ENCODE data around the gene TPSAB1. TPM values are rescaled to one million over a fixed set of nuclear protein-coding genes. Genes with fewer than 3 reads are reported as not detected.

TPSAB1 gene
- total RNA-seq, 1 experiment from 2014 or later, result 0.25 TPM

GRCh38 chr16:1264345-1265089 is 24.0 kb downstream of the TPSAB1 start:
- Histone ChIP-seq H3K36me3 (ENCODE audit: control insufficient read depth in 1 of 2, insufficient read depth in 2 of 2, low read length in 2 of 2) (no peaks in the 10 kb centered on the region), H3K4me2 (ENCODE audit: low read length) (no peak overlapping the region), H3K79me2 (ENCODE audit: insufficient read depth, low read length) (no peaks in the 10 kb centered on the region), H3K27ac (ENCODE audit: low read depth, low read length) (no peak overlapping the region), H3K9me2 (ENCODE audit: insufficient read depth) (no peaks in the 10 kb centered on the region), H3K4me3 (replicated peaks in 1 of 2; ENCODE audit: low read depth in 1 of 2, low read length in 2 of 2) (no peak overlapping the region), H2AFZ (ENCODE audit: low read depth, low read length, poor library complexity, severe bottlenecking) (no peak overlapping the region), H3K9ac (ENCODE audit: low read length) (no peak overlapping the region), H3K4me1 (ENCODE audit: control insufficient read depth in 1 of 2, insufficient read depth in 2 of 2, low read length in 2 of 2) (peaks cover 4 to 5% of the 10 kb centered on the region in 2 experiments; a peak in 3 of 4 replicates), H3K9me3 (ENCODE audit: control insufficient read depth in 1 of 2, insufficient read depth in 1 of 2, low read depth in 1 of 2, low read length in 2 of 2) (no peaks in the 10 kb centered on the region; a peak in 1 of 4 replicates), H3K27me3 (ENCODE audit: insufficient read depth, low read length) (peaks cover 2% of the 10 kb centered on the region; the same call in 1 of the 2 replicates), H4K20me1 (ENCODE audit: insufficient read depth) (no peaks in the 10 kb centered on the region)
- TF ChIP-seq FOSL1 (IDR thresholded peaks at IDR 0.05; ENCODE audit: low read depth), result no peak
- TF ChIP-seq, protein P1, sequence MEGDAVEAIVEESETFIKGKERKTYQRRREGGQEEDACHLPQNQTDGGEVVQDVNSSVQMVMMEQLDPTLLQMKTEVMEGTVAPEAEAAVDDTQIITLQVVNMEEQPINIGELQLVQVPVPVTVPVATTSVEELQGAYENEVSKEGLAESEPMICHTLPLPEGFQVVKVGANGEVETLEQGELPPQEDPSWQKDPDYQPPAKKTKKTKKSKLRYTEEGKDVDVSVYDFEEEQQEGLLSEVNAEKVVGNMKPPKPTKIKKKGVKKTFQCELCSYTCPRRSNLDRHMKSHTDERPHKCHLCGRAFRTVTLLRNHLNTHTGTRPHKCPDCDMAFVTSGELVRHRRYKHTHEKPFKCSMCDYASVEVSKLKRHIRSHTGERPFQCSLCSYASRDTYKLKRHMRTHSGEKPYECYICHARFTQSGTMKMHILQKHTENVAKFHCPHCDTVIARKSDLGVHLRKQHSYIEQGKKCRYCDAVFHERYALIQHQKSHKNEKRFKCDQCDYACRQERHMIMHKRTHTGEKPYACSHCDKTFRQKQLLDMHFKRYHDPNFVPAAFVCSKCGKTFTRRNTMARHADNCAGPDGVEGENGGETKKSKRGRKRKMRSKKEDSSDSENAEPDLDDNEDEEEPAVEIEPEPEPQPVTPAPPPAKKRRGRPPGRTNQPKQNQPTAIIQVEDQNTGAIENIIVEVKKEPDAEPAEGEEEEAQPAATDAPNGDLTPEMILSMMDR (IDR thresholded peaks at IDR 0.05 in 2 of 3, conservative IDR thresholded peaks at IDR 0.05 in 1 of 3; ENCODE audit: borderline replicate concordance in 1 of 3, insufficient read depth in 1 of 3, low read depth in 2 of 3, low read length in 2 of 3), result no peak
- TF ChIP-seq CEBPB (IDR thresholded peaks at IDR 0.05; ENCODE audit: low read depth), result no peak
- no peak for TF ChIP-seq POLR2AphosphoS5 (IDR thresholded peaks at IDR 0.05; ENCODE audit: low read depth, low read length)
- TF ChIP-seq ELF1 (IDR thresholded peaks at IDR 0.05; ENCODE audit: borderline replicate concordance, low read depth), result no peak
- TF ChIP-seq, protein P2, sequence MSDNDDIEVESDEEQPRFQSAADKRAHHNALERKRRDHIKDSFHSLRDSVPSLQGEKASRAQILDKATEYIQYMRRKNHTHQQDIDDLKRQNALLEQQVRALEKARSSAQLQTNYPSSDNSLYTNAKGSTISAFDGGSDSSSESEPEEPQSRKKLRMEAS (IDR thresholded peaks at IDR 0.05), result no peak
- TF ChIP-seq EZH2phosphoT487 (IDR thresholded peaks at IDR 0.05; ENCODE audit: borderline replicate concordance), result no peak
- TF ChIP-seq ATF3 (IDR thresholded peaks at IDR 0.05), result no peak
- no peak for TF ChIP-seq YY1 (IDR thresholded peaks at IDR 0.05; ENCODE audit: extremely low read depth, insufficient replicate concordance, low read depth, low read length)
- no peak for TF ChIP-seq SRF (IDR thresholded peaks at IDR 0.05; ENCODE audit: low read depth)
- TF ChIP-seq JUND (IDR thresholded peaks at IDR 0.05), result no peak
- TF ChIP-seq ZNF274 (IDR thresholded peaks at IDR 0.05; ENCODE audit: low read depth, low read length), result no peak
- no peak for TF ChIP-seq SP1 (IDR thresholded peaks at IDR 0.05; ENCODE audit: low read depth)
- no peak for TF ChIP-seq REST (IDR thresholded peaks at IDR 0.05; ENCODE audit: low read depth)
- no peak for TF ChIP-seq TCF7L2 (IDR thresholded peaks at IDR 0.05; ENCODE audit: borderline replicate concordance, extremely low read depth, insufficient read depth, insufficient read length)
- no peak for TF ChIP-seq POLR2A (IDR thresholded peaks at IDR 0.05; ENCODE audit: borderline replicate concordance, extremely low read depth, insufficient read depth, insufficient read length)
- no peak for TF ChIP-seq EZH2 (IDR thresholded peaks at IDR 0.05)
- ATAC-seq (no peak), DNase-seq (ENCODE audit: low read depth, low spot score) (no peak)
- ChIA-PET RAD21 (ENCODE audit: low non-redundant PET in 1 of 2, low total read pairs in 2 of 2, uncharacterized antibody in 2 of 2, unreplicated experiment in 2 of 2) (no interaction called here), CTCF (no interaction called here), POLR2A (no interaction called here)
- intact Hi-C loops (cut with micrococcal nuclease), result no loop called here
- no TSS peak for BruUV-seq (replicated peaks)

Measured in HCT116 (cell line).